ENCODE results near the gene PCSK5. TPM values are rescaled to one million over a fixed set of nuclear protein-coding genes. Genes with fewer than 3 reads are reported as not detected.

PCSK5 gene
- total and polyA plus RNA-seq, 2 experiments from 2014 or later = 59.1 to 71.7 TPM

GRCh38 chr9:75941066-75941465 is 50.6 kb downstream of the PCSK5 start:
- H3K79me2 ChIP-seq = peaks cover 58% of the 10 kb centered on the region
- no peaks in the 10 kb centered on the region for H3K27me3 ChIP-seq
- no peaks in the 10 kb centered on the region for H3K36me3 ChIP-seq (replicated peaks; ENCODE audit: insufficient read depth, low read depth)
- H3K9me2 ChIP-seq (replicated peaks; ENCODE audit: insufficient read depth) = no peaks in the 10 kb centered on the region
- H4K20me1 ChIP-seq (ENCODE audit: insufficient read depth, poor library complexity, severe bottlenecking) = no peaks in the 10 kb centered on the region
- no peak for DNase-seq (ENCODE audit: low spot score)
- H3K27ac ChIP-seq = no peak overlapping the region
- no peak overlapping the region for H3K4me3 ChIP-seq
- TF ChIP-seq EZH2phosphoT487 (IDR thresholded peaks at IDR 0.05; ENCODE audit: low read depth, severe bottlenecking, unreplicated experiment) (no peak), CTCF (IDR thresholded peaks at IDR 0.05; ENCODE audit: poor library complexity) (no peak), EZH2 (IDR thresholded peaks at IDR 0.05; ENCODE audit: borderline replicate concordance) (no peak)
- WGBS (ENCODE audit: low lambda C conversion rate, missing lambda C conversion rate) = 85% methylated on average over 7 of the region's 7 CpGs
- H2AFZ ChIP-seq = no peak overlapping the region
- no peaks in the 10 kb centered on the region for H3K9me3 ChIP-seq (ENCODE audit: low read depth)
- H3K4me1 ChIP-seq (ENCODE audit: insufficient read depth) = no peaks in the 10 kb centered on the region
- H3K4me2 ChIP-seq = no peak overlapping the region

- Histone ChIP-seq H3K36me3 (replicated peaks; ENCODE audit: insufficient read depth, low read depth) (no peaks in the 10 kb centered on the region), H3K27ac (no peak overlapping the region), H3K9me2 (replicated peaks; ENCODE audit: insufficient read depth) (no peaks in the 10 kb centered on the region), H4K20me1 (ENCODE audit: insufficient read depth, poor library complexity, severe bottlenecking) (no peaks in the 10 kb centered on the region), H3K79me2 (peaks cover 56% of the 10 kb centered on the region), H3K9me3 (ENCODE audit: low read depth) (no peaks in the 10 kb centered on the region), H3K4me1 (ENCODE audit: insufficient read depth) (no peaks in the 10 kb centered on the region), H2AFZ (no peak overlapping the region), H3K4me3 (no peak overlapping the region), H3K27me3 (no peaks in the 10 kb centered on the region), H3K4me2 (no peak overlapping the region)
- WGBS (ENCODE audit: low lambda C conversion rate, missing lambda C conversion rate) = 82% methylated on average over 16 of the region's 16 CpGs
- no peak for DNase-seq (ENCODE audit: low spot score)
- TF ChIP-seq EZH2 (IDR thresholded peaks at IDR 0.05; ENCODE audit: borderline replicate concordance) (no peak), CTCF (IDR thresholded peaks at IDR 0.05; ENCODE audit: poor library complexity) (no peak), EZH2phosphoT487 (IDR thresholded peaks at IDR 0.05; ENCODE audit: low read depth, severe bottlenecking, unreplicated experiment) (no peak)
Observed at GRCh38 chr9:75941577-75942311, 51.3 kb downstream of the PCSK5 start.

- 83% methylated on average over 6 of the region's 6 CpGs for WGBS (ENCODE audit: low lambda C conversion rate, missing lambda C conversion rate)
- H3K9me3 ChIP-seq (ENCODE audit: low read depth) = no peaks in the 10 kb centered on the region
- peaks cover 6% of the 10 kb centered on the region for H3K4me1 ChIP-seq (ENCODE audit: insufficient read depth)
- H3K9me2 ChIP-seq (replicated peaks; ENCODE audit: insufficient read depth) = no peaks in the 10 kb centered on the region
- no peaks in the 10 kb centered on the region for H3K36me3 ChIP-seq (replicated peaks; ENCODE audit: insufficient read depth, low read depth)
- H3K4me2 ChIP-seq = no peak overlapping the region
- H4K20me1 ChIP-seq (ENCODE audit: insufficient read depth, poor library complexity, severe bottlenecking) = no peaks in the 10 kb centered on the region
- no peak overlapping the region for H3K4me3 ChIP-seq
- H2AFZ ChIP-seq = no peak overlapping the region
- peaks cover 57% of the 10 kb centered on the region for H3K79me2 ChIP-seq
- no peak for TF ChIP-seq EZH2 (IDR thresholded peaks at IDR 0.05; ENCODE audit: borderline replicate concordance)
- no peak for TF ChIP-seq EZH2phosphoT487 (IDR thresholded peaks at IDR 0.05; ENCODE audit: low read depth, severe bottlenecking, unreplicated experiment)
- no peak for TF ChIP-seq CTCF (IDR thresholded peaks at IDR 0.05; ENCODE audit: poor library complexity)
- no peaks in the 10 kb centered on the region for H3K27me3 ChIP-seq
- no peak overlapping the region for H3K27ac ChIP-seq
- no peak for DNase-seq (ENCODE audit: low spot score)
Observed at GRCh38 chr9:75946766-75947165, 56.3 kb downstream of the PCSK5 start.
